ENCODE measurements around the gene KIAA0930.

Gene KIAA0930

DNA sequence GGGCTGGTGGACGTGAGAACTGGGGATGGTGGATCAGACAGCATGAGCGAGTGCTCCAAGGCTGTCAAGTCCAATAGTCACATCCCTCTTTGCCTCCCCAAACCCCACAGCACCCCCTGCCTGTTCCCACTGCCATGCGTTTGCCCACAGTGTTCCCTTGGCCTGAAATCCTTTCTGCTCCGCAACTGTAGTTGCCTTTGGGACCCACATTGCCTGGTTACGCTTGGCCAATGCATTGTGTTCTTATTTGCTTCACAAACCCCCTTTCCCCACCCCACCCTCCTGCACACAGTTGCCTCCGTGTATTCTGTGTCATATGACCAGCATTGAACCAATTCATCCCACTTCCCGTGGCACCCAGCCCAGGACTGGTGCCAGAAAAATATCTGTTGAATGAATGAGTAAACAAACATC lies 2.1 kb upstream of the KIAA0930 start:
- TF ChIP-seq, protein P1, sequence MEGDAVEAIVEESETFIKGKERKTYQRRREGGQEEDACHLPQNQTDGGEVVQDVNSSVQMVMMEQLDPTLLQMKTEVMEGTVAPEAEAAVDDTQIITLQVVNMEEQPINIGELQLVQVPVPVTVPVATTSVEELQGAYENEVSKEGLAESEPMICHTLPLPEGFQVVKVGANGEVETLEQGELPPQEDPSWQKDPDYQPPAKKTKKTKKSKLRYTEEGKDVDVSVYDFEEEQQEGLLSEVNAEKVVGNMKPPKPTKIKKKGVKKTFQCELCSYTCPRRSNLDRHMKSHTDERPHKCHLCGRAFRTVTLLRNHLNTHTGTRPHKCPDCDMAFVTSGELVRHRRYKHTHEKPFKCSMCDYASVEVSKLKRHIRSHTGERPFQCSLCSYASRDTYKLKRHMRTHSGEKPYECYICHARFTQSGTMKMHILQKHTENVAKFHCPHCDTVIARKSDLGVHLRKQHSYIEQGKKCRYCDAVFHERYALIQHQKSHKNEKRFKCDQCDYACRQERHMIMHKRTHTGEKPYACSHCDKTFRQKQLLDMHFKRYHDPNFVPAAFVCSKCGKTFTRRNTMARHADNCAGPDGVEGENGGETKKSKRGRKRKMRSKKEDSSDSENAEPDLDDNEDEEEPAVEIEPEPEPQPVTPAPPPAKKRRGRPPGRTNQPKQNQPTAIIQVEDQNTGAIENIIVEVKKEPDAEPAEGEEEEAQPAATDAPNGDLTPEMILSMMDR (IDR thresholded peaks at IDR 0.05; ENCODE audit: borderline replicate concordance, control extremely low read depth, extremely low read depth, insufficient read depth, missing control alignments) = peak; percentile 22
- DNase-seq (ENCODE audit: low spot score) = no peak
- in situ Hi-C loops (cut with MboI; ENCODE audit: low sequenced_read_pairs, unreplicated experiment) = no loop called here

DNA sequence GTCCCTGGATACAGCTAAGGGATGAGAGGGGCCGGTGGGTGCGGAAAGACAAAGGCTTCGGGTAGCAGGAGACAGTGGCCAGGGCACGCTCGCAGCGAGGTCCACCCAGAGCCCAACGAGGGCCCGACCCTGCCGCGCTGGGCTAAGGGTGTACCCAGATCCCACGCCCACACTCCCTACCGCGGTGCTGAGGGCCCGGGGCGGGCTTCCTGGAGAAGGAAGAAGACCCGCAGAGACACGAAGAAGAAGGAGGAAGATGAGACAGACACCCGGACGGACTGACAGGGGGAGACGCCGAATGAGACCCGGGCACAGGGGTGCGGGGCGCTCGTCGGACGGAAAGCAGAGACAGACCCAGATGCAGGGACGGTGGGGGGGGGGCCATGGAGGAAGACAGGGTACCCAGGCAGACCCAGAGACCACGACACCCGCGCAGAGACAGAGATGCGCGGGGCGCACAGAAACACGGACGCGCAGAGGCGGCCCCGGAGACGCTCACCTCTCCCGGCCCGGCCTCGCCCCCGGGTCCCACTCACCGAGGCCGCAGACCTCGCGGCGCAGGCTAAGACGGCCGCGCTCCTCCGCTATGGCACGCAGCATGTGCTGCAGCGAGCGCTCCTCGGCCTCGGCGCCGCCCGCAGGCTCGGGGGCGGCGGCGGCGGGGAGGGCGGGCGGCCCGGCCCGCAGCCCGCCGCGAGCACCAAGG lies 437 bp downstream of the KIAA0930 start:
- in situ Hi-C loops (cut with MboI; ENCODE audit: low sequenced_read_pairs, unreplicated experiment) = no loop called here
- no peak for DNase-seq (ENCODE audit: low spot score)
- TF ChIP-seq, protein P1 (IDR thresholded peaks at IDR 0.05; ENCODE audit: borderline replicate concordance, control extremely low read depth, extremely low read depth, insufficient read depth, missing control alignments) = no peak

GRCh38 chr22:45239681-45240051 lies 1.0 kb downstream of the KIAA0930 start:
- TF ChIP-seq, protein P1 (IDR thresholded peaks at IDR 0.05; ENCODE audit: borderline replicate concordance, control extremely low read depth, extremely low read depth, insufficient read depth, missing control alignments) = no peak
- in situ Hi-C loops (cut with MboI; ENCODE audit: low sequenced_read_pairs, unreplicated experiment) = no loop called here
- no peak for DNase-seq (ENCODE audit: low spot score)

- DNase-seq (ENCODE audit: low spot score) = no peak
- in situ Hi-C loops (cut with MboI; ENCODE audit: low sequenced_read_pairs, unreplicated experiment) = no loop called here
- TF ChIP-seq, protein P1 (IDR thresholded peaks at IDR 0.05; ENCODE audit: borderline replicate concordance, control extremely low read depth, extremely low read depth, insufficient read depth, missing control alignments) = no peak
Observed at GRCh38 chr22:45238957-45239680, 1.6 kb downstream of the KIAA0930 start.

GRCh38 chr22:45238076-45238956 lies 2.4 kb downstream of the KIAA0930 start:
- DNase-seq (ENCODE audit: low spot score) = no peak
- in situ Hi-C loops (cut with MboI; ENCODE audit: low sequenced_read_pairs, unreplicated experiment) = no loop called here

More at GRCh38 chr22:45238076-45238956, 2.4 kb downstream of the KIAA0930 start:
- TF ChIP-seq, protein P1 (IDR thresholded peaks at IDR 0.05; ENCODE audit: borderline replicate concordance, control extremely low read depth, extremely low read depth, insufficient read depth, missing control alignments) = no peak
